ENCODE measurements around the gene DCAF12L2. TPM values are rescaled to one million over a fixed set of nuclear protein-coding genes. Genes with fewer than 3 reads are reported as not detected.

DCAF12L2 gene
- total RNA-seq, 4 donors from 2014 or later: 0.16 TPM; not detected in 3

- Histone ChIP-seq H3K4me3 (no peak overlapping the region), H3K36me3 (no peaks in the 10 kb centered on the region), H3K27me3 (no peaks in the 10 kb centered on the region), H3K4me1 (no peaks in the 10 kb centered on the region), H3K27ac (no peak overlapping the region), H3K9me3 (no peaks in the 10 kb centered on the region)
- no peak for TF ChIP-seq CTCF (IDR thresholded peaks at IDR 0.05)
- no peak for TF ChIP-seq POLR2AphosphoS5 (IDR thresholded peaks at IDR 0.05)
- TF ChIP-seq EP300 (IDR thresholded peaks at IDR 0.05; ENCODE audit: low read depth): no peak
- no peak for TF ChIP-seq POLR2A (IDR thresholded peaks at IDR 0.05)
- DNase-seq: no peak
- in situ Hi-C loops (cut with MboI; ENCODE audit: low pct_ligation_motif_present in 1 of 4, low pct_unique_long_range_greater_than_20kb in 1 of 4, low sequenced_read_pairs in 3 of 4): no loop called here
- 70 to 89% methylated on average over 1 to 3 of the region's 3 CpGs for WGBS, 2 donors (ENCODE audit: low coverage in 1 of 2)
- intact Hi-C loops (cut with DNase I; ENCODE audit: low total_unique reads): no loop called here
These were observed 1.5 kb upstream of the DCAF12L2 start for GRCh38 chrX:126167560-126167959.

DNA sequence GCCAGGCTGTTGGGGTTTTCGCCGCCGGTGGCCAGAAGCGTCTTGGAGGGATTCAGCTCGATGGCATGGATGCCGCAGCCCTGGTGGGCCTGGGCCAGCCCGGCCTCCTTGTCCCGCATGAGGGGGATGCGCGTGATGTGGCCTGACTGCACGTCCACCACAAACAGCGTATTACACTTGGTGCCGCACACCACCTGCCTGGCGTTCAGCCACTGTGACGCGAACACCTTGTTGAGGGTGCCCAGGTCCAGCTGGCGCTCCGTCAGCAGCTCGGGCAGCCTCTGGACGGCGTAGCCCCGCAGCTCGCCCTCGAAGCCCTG lies 728 bp downstream of the DCAF12L2 start:
- no peak for TF ChIP-seq EP300 (IDR thresholded peaks at IDR 0.05; ENCODE audit: low read depth)
- no peak for TF ChIP-seq CTCF (IDR thresholded peaks at IDR 0.05)
- no peak for TF ChIP-seq POLR2AphosphoS5 (IDR thresholded peaks at IDR 0.05)
- no peak for TF ChIP-seq POLR2A (IDR thresholded peaks at IDR 0.05)
- no peak for DNase-seq
- in situ Hi-C loops (cut with MboI; ENCODE audit: low pct_ligation_motif_present in 1 of 4, low pct_unique_long_range_greater_than_20kb in 1 of 4, low sequenced_read_pairs in 3 of 4) (no loop called here), intact Hi-C loops (cut with DNase I; ENCODE audit: low total_unique reads) (no loop called here)
- no peaks in the 10 kb centered on the region for H3K9me3 ChIP-seq
- no peaks in the 10 kb centered on the region for H3K36me3 ChIP-seq
- H3K4me3 ChIP-seq: no peak overlapping the region
- no peaks in the 10 kb centered on the region for H3K27me3 ChIP-seq
- no peaks in the 10 kb centered on the region for H3K4me1 ChIP-seq
- WGBS, 2 donors (ENCODE audit: low coverage in 1 of 2): 92% methylated on average over 16 of the region's 24 CpGs; no CpG with 5 or more reads in 1 of the 2 donors
- H3K27ac ChIP-seq: no peak overlapping the region

- DNase-seq: no peak
- no peaks in the 10 kb centered on the region for H3K4me1 ChIP-seq
- H3K27ac ChIP-seq: no peak overlapping the region
- intact Hi-C loops (cut with DNase I; ENCODE audit: low total_unique reads) (no loop called here), in situ Hi-C loops (cut with MboI; ENCODE audit: low pct_ligation_motif_present in 1 of 4, low pct_unique_long_range_greater_than_20kb in 1 of 4, low sequenced_read_pairs in 3 of 4) (no loop called here)
- H3K36me3 ChIP-seq: no peaks in the 10 kb centered on the region
- TF ChIP-seq POLR2AphosphoS5 (IDR thresholded peaks at IDR 0.05): no peak
- no peak for TF ChIP-seq POLR2A (IDR thresholded peaks at IDR 0.05)
- TF ChIP-seq EP300 (IDR thresholded peaks at IDR 0.05; ENCODE audit: low read depth): no peak
- no peak for TF ChIP-seq CTCF (IDR thresholded peaks at IDR 0.05)
- WGBS, 2 donors (ENCODE audit: low coverage in 1 of 2): 93% methylated on average over 34 of the region's 37 CpGs; no CpG with 5 or more reads in 1 of the 2 donors
- no peaks in the 10 kb centered on the region for H3K9me3 ChIP-seq
- no peak overlapping the region for H3K4me3 ChIP-seq
- no peaks in the 10 kb centered on the region for H3K27me3 ChIP-seq
These were observed 1.2 kb downstream of the DCAF12L2 start for GRCh38 chrX:126164689-126165400.

DNA sequence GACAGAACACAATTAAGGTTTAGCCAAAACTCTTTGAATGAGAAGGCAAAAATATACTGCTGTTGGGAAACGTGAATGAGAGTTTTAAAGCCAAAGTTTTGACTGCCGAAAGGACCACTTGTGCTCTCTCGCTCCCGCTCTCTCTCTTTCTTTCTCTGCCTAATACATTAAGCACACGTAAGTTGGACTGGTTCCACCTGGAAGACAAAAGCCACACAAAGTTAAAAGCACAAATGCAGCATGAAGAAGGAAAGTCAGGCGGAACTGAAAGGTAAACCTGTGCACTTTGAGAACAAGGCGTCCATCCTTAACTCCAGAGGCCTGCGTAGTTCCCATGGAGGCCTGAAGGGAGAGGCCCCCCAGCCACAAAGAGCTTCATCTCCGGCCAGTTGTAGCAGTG lies 1.9 kb downstream of the DCAF12L2 start:
- TF ChIP-seq POLR2A (IDR thresholded peaks at IDR 0.05) (no peak), CTCF (IDR thresholded peaks at IDR 0.05) (no peak), POLR2AphosphoS5 (IDR thresholded peaks at IDR 0.05) (no peak), EP300 (IDR thresholded peaks at IDR 0.05; ENCODE audit: low read depth) (no peak)
- no peaks in the 10 kb centered on the region for H3K4me1 ChIP-seq
- no peaks in the 10 kb centered on the region for H3K36me3 ChIP-seq
- H3K27ac ChIP-seq: no peak overlapping the region
- intact Hi-C loops (cut with DNase I; ENCODE audit: low total_unique reads) (no loop called here), in situ Hi-C loops (cut with MboI; ENCODE audit: low pct_ligation_motif_present in 1 of 4, low pct_unique_long_range_greater_than_20kb in 1 of 4, low sequenced_read_pairs in 3 of 4) (no loop called here)
- 72 to 89% methylated on average over 5 to 9 of the region's 9 CpGs for WGBS, 2 donors (ENCODE audit: low coverage in 1 of 2)
- H3K27me3 ChIP-seq: no peaks in the 10 kb centered on the region
- H3K9me3 ChIP-seq: no peaks in the 10 kb centered on the region
- H3K4me3 ChIP-seq: no peak overlapping the region
- no peak for DNase-seq
